Measurements from ENCODE around the gene SLK.

SLK gene

GRCh38 chr10:104045151-104046089 is 78.5 kb downstream of the SLK start:
- Histone ChIP-seq H3K4me1 (ENCODE audit: insufficient read depth, low read length) (no peaks in the 10 kb centered on the region), H3K36me3 (ENCODE audit: insufficient read depth, low read length) (no peaks in the 10 kb centered on the region), H3K27me3 (ENCODE audit: control insufficient read depth in 1 of 2, insufficient read depth in 2 of 2, low read length in 2 of 2) (no peaks in the 10 kb centered on the region), H3K9me3 (ENCODE audit: low read length) (no peaks in the 10 kb centered on the region), H3K4me3 (ENCODE audit: low read depth in 1 of 2, low read length in 2 of 2) (no peak overlapping the region), H3K9ac (ENCODE audit: low read length) (no peak overlapping the region), H3K27ac (ENCODE audit: low read depth, low read length) (no peak overlapping the region)

GRCh38 chr10:104046651-104047050 is 79.7 kb downstream of the SLK start:
- no peaks in the 10 kb centered on the region for H3K9me3 ChIP-seq (ENCODE audit: low read length)
- no peaks in the 10 kb centered on the region for H3K36me3 ChIP-seq (ENCODE audit: insufficient read depth, low read length)
- H3K27me3 ChIP-seq (ENCODE audit: control insufficient read depth in 1 of 2, insufficient read depth in 2 of 2, low read length in 2 of 2), result no peaks in the 10 kb centered on the region
- no peak overlapping the region for H3K9ac ChIP-seq (ENCODE audit: low read length)
- no peak overlapping the region for H3K4me3 ChIP-seq (ENCODE audit: low read depth in 1 of 2, low read length in 2 of 2)
- H3K27ac ChIP-seq (ENCODE audit: low read depth, low read length), result no peak overlapping the region
- H3K4me1 ChIP-seq (ENCODE audit: insufficient read depth, low read length), result no peaks in the 10 kb centered on the region

- H3K9me3 ChIP-seq (ENCODE audit: low read length), result no peaks in the 10 kb centered on the region
- H3K27me3 ChIP-seq (ENCODE audit: control insufficient read depth in 1 of 2, insufficient read depth in 2 of 2, low read length in 2 of 2), result no peaks in the 10 kb centered on the region
- H3K4me3 ChIP-seq (ENCODE audit: low read depth in 1 of 2, low read length in 2 of 2), result no peak overlapping the region
- H3K36me3 ChIP-seq (ENCODE audit: insufficient read depth, low read length), result no peaks in the 10 kb centered on the region
- no peak overlapping the region for H3K9ac ChIP-seq (ENCODE audit: low read length)
- H3K4me1 ChIP-seq (ENCODE audit: insufficient read depth, low read length), result no peaks in the 10 kb centered on the region
- no peak overlapping the region for H3K27ac ChIP-seq (ENCODE audit: low read depth, low read length)
These were observed 82.7 kb downstream of the SLK start for GRCh38 chr10:104049504-104050250.

GRCh38 chr10:104052431-104052830 is 85.5 kb downstream of the SLK start:
- Histone ChIP-seq H3K9me3 (ENCODE audit: low read length) (no peaks in the 10 kb centered on the region), H3K27me3 (ENCODE audit: control insufficient read depth in 1 of 2, insufficient read depth in 2 of 2, low read length in 2 of 2) (no peaks in the 10 kb centered on the region), H3K4me1 (ENCODE audit: insufficient read depth, low read length) (no peaks in the 10 kb centered on the region), H3K36me3 (ENCODE audit: insufficient read depth, low read length) (no peaks in the 10 kb centered on the region), H3K4me3 (ENCODE audit: low read depth in 1 of 2, low read length in 2 of 2) (no peak overlapping the region), H3K27ac (ENCODE audit: low read depth, low read length) (no peak overlapping the region), H3K9ac (ENCODE audit: low read length) (no peak overlapping the region)

- no peaks in the 10 kb centered on the region for H3K4me1 ChIP-seq (ENCODE audit: insufficient read depth, low read length)
- H3K27ac ChIP-seq (ENCODE audit: low read depth, low read length), result no peak overlapping the region
- H3K9me3 ChIP-seq (ENCODE audit: low read length), result no peaks in the 10 kb centered on the region
- no peak overlapping the region for H3K4me3 ChIP-seq (ENCODE audit: low read depth in 1 of 2, low read length in 2 of 2)
- no peaks in the 10 kb centered on the region for H3K36me3 ChIP-seq (ENCODE audit: insufficient read depth, low read length)
- no peaks in the 10 kb centered on the region for H3K27me3 ChIP-seq (ENCODE audit: control insufficient read depth in 1 of 2, insufficient read depth in 2 of 2, low read length in 2 of 2)
- H3K9ac ChIP-seq (ENCODE audit: low read length), result no peak overlapping the region
These were observed 86.3 kb downstream of the SLK start for GRCh38 chr10:104053201-104053600.

GRCh38 chr10:104054430-104054829 is 87.5 kb downstream of the SLK start:
- Histone ChIP-seq H3K9ac (ENCODE audit: low read length) (no peak overlapping the region), H3K36me3 (ENCODE audit: insufficient read depth, low read length) (no peaks in the 10 kb centered on the region), H3K4me3 (ENCODE audit: low read depth in 1 of 2, low read length in 2 of 2) (no peak overlapping the region), H3K4me1 (ENCODE audit: insufficient read depth, low read length) (no peaks in the 10 kb centered on the region), H3K27me3 (ENCODE audit: control insufficient read depth in 1 of 2, insufficient read depth in 2 of 2, low read length in 2 of 2) (no peaks in the 10 kb centered on the region), H3K9me3 (ENCODE audit: low read length) (no peaks in the 10 kb centered on the region), H3K27ac (ENCODE audit: low read depth, low read length) (no peak overlapping the region)

GRCh38 chr10:104056619-104057273 is 89.8 kb downstream of the SLK start:
- H3K4me1 ChIP-seq (ENCODE audit: insufficient read depth, low read length), result no peaks in the 10 kb centered on the region
- H3K36me3 ChIP-seq (ENCODE audit: insufficient read depth, low read length), result no peaks in the 10 kb centered on the region
- H3K27ac ChIP-seq (ENCODE audit: low read depth, low read length), result no peak overlapping the region
- H3K9ac ChIP-seq (ENCODE audit: low read length), result no peak overlapping the region
- no peaks in the 10 kb centered on the region for H3K27me3 ChIP-seq (ENCODE audit: control insufficient read depth in 1 of 2, insufficient read depth in 2 of 2, low read length in 2 of 2)
- H3K4me3 ChIP-seq (ENCODE audit: low read depth in 1 of 2, low read length in 2 of 2), result no peak overlapping the region
- H3K9me3 ChIP-seq (ENCODE audit: low read length), result no peaks in the 10 kb centered on the region

- Histone ChIP-seq H3K27me3 (ENCODE audit: control insufficient read depth in 1 of 2, insufficient read depth in 2 of 2, low read length in 2 of 2) (no peaks in the 10 kb centered on the region), H3K4me3 (ENCODE audit: low read depth in 1 of 2, low read length in 2 of 2) (no peak overlapping the region), H3K9ac (ENCODE audit: low read length) (no peak overlapping the region), H3K9me3 (ENCODE audit: low read length) (no peaks in the 10 kb centered on the region), H3K27ac (ENCODE audit: low read depth, low read length) (no peak overlapping the region), H3K4me1 (ENCODE audit: insufficient read depth, low read length) (no peaks in the 10 kb centered on the region), H3K36me3 (ENCODE audit: insufficient read depth, low read length) (no peaks in the 10 kb centered on the region)
These were observed 90.8 kb downstream of the SLK start for GRCh38 chr10:104057717-104058116.

GRCh38 chr10:104059364-104059763 is 92.4 kb downstream of the SLK start:
- Histone ChIP-seq H3K36me3 (ENCODE audit: insufficient read depth, low read length) (no peaks in the 10 kb centered on the region), H3K9ac (ENCODE audit: low read length) (no peak overlapping the region)

GRCh38 chr10:104061196-104061595 is 94.3 kb downstream of the SLK start:
- no peak overlapping the region for H3K9ac ChIP-seq (ENCODE audit: low read length)
- H3K4me1 ChIP-seq (ENCODE audit: insufficient read depth, low read length), result no peaks in the 10 kb centered on the region
- H3K27me3 ChIP-seq (ENCODE audit: control insufficient read depth in 1 of 2, insufficient read depth in 2 of 2, low read length in 2 of 2), result no peaks in the 10 kb centered on the region
- no peaks in the 10 kb centered on the region for H3K36me3 ChIP-seq (ENCODE audit: insufficient read depth, low read length)
- no peak overlapping the region for H3K4me3 ChIP-seq (ENCODE audit: low read depth in 1 of 2, low read length in 2 of 2)
- H3K9me3 ChIP-seq (ENCODE audit: low read length), result no peaks in the 10 kb centered on the region
- H3K27ac ChIP-seq (ENCODE audit: low read depth, low read length), result no peak overlapping the region

More at GRCh38 chr10:104059364-104059763, 92.4 kb downstream of the SLK start:
- H3K4me1 ChIP-seq (ENCODE audit: insufficient read depth, low read length), result no peaks in the 10 kb centered on the region
- H3K27ac ChIP-seq (ENCODE audit: low read depth, low read length), result no peak overlapping the region
- H3K9me3 ChIP-seq (ENCODE audit: low read length), result no peaks in the 10 kb centered on the region
- no peaks in the 10 kb centered on the region for H3K27me3 ChIP-seq (ENCODE audit: control insufficient read depth in 1 of 2, insufficient read depth in 2 of 2, low read length in 2 of 2)
- H3K4me3 ChIP-seq (ENCODE audit: low read depth in 1 of 2, low read length in 2 of 2), result no peak overlapping the region

- no peaks in the 10 kb centered on the region for H3K36me3 ChIP-seq (ENCODE audit: insufficient read depth, low read length)
- no peak overlapping the region for H3K27ac ChIP-seq (ENCODE audit: low read depth, low read length)
- no peaks in the 10 kb centered on the region for H3K27me3 ChIP-seq (ENCODE audit: control insufficient read depth in 1 of 2, insufficient read depth in 2 of 2, low read length in 2 of 2)
- no peaks in the 10 kb centered on the region for H3K9me3 ChIP-seq (ENCODE audit: low read length)
- no peak overlapping the region for H3K9ac ChIP-seq (ENCODE audit: low read length)
- H3K4me3 ChIP-seq (ENCODE audit: low read depth in 1 of 2, low read length in 2 of 2), result no peak overlapping the region
- no peaks in the 10 kb centered on the region for H3K4me1 ChIP-seq (ENCODE audit: insufficient read depth, low read length)
These were observed 98.8 kb downstream of the SLK start for GRCh38 chr10:104065748-104066147.

All from muscle layer of colon (tissue), 2 donors.